PC-3 (cell line): ENCODE data around the gene MGLL. TPM values are rescaled to one million over a fixed set of nuclear protein-coding genes. Genes with fewer than 3 reads are reported as not detected.

Experiments
- ATAC-seq: fragments of 200-7000 bp; cut with Tn5 transposase; 2 replicates; pipeline ENCODE4 v1.9.1; 2020; ENCODE audit warnings: mild to moderate bottlenecking, moderate library complexity
- BruUV-seq: library from RNA; stranded (reverse); fragments of 400-500 nt; replicated peaks from 2 replicates; lab custom pipeline; 2021; lab: Mats Ljungman, UMichigan
- CTCF ChIA-PET: fragments of 300-600 bp; sonication (Branson Sonifier 250); formaldehyde crosslinking; loops from one replicate; lab custom pipeline; 2022; ENCODE audit warnings: antibody characterized with exemption; lab: Charles Lee
- POLR2A ChIA-PET: fragments of 300-600 bp; sonication (Branson Sonifier 250); formaldehyde crosslinking; loops from one replicate; lab custom pipeline; 2022; ENCODE audit warnings: antibody characterized with exemption; ENCODE audit not compliant: unreplicated experiment; lab: Charles Lee
- DNase-seq: peaks from one replicate; pipeline ENCODE4 v3.0.0-alpha.2; 2015
- H2AFZ ChIP-seq: fragments of 300-600 bp; sonication (generic); 2 replicates; pipeline ENCODE4 v1.6.0; 2016; ENCODE audit warnings: antibody characterized with exemption, low read length
- H3F3A ChIP-seq: fragments of 300-600 bp; sonication (generic); one replicate; pipeline ENCODE4 v1.6.0; 2017; ENCODE audit warnings: antibody characterized with exemption, low read length, control low read depth, mild to moderate bottlenecking; ENCODE audit not compliant: unreplicated experiment
- H3K27ac ChIP-seq: fragments of 300-600 bp; sonication (generic); 2 replicates; pipeline ENCODE4 v1.5.1; 2016; ENCODE audit warnings: mild to moderate bottlenecking, low read length
- H3K27me3 ChIP-seq: fragments of 300-600 bp; sonication (generic); 2 replicates; pipeline ENCODE4 v1.6.1; 2016; ENCODE audit warnings: low read length, mixed read lengths
- H3K36me3 ChIP-seq: fragments of 300-600 bp; sonication (generic); 2 replicates; pipeline ENCODE4 v1.6.1; 2016; ENCODE audit warnings: low read depth, mixed run types, low read length, mixed read lengths
- H3K4me1 ChIP-seq: fragments of 300-600 bp; sonication (generic); 2 replicates; pipeline ENCODE4 v1.5.1; 2016; ENCODE audit warnings: low read length; ENCODE audit not compliant: insufficient read depth
- H3K4me2 ChIP-seq: fragments of 300-600 bp; sonication (generic); 2 replicates; pipeline ENCODE4 v1.6.0; 2016; ENCODE audit warnings: low read length
- H3K4me3 ChIP-seq: fragments of 300-600 bp; sonication (generic); 2 replicates; pipeline ENCODE4 v1.5.1; 2016; ENCODE audit warnings: mild to moderate bottlenecking, low read length, mixed read lengths
- H3K79me2 ChIP-seq: fragments of 300-600 bp; sonication (generic); 2 replicates; pipeline ENCODE4 v1.6.1; 2017; ENCODE audit warnings: low read length, mixed read lengths
- H3K9ac ChIP-seq: fragments of 300-600 bp; sonication (generic); 2 replicates; pipeline ENCODE4 v1.6.0; 2016; ENCODE audit warnings: mild to moderate bottlenecking, low read length
- H3K9me2 ChIP-seq: fragments of 300-600 bp; sonication (generic); replicated peaks from 2 replicates; pipeline ENCODE4 v1.6.1; 2016; ENCODE audit warnings: mixed run types, low read length, mixed read lengths
- H3K9me3 ChIP-seq: fragments of 300-600 bp; sonication (generic); 2 replicates; pipeline ENCODE4 v1.6.1; 2016; ENCODE audit warnings: low read length, mixed read lengths
- H4K20me1 ChIP-seq: fragments of 300-600 bp; sonication (generic); 2 replicates; pipeline ENCODE4 v1.6.1; 2016; ENCODE audit warnings: low read length, mixed read lengths
- CTCF ChIP-seq: fragments of 300-600 bp; sonication (generic); conservative IDR thresholded peaks from 2 replicates; pipeline ENCODE4 v1.5.1; 2017; ENCODE audit warnings: antibody characterized with exemption, low read depth, mild to moderate bottlenecking, low read length
- EZH2 ChIP-seq: fragments of 300-600 bp; sonication (generic); IDR thresholded peaks from one replicate; pipeline ENCODE4 v1.6.1; 2017; ENCODE audit warnings: antibody characterized with exemption, mild to moderate bottlenecking, low read length; ENCODE audit not compliant: unreplicated experiment
- EZH2phosphoT487 ChIP-seq: fragments of 300-600 bp; sonication (generic); IDR thresholded peaks from 2 replicates; pipeline ENCODE4 v1.6.1; 2018; ENCODE audit warnings: mild to moderate bottlenecking, antibody characterized with exemption, low read length, borderline replicate concordance
- intact Hi-C: fragments of 100-400 bp; cut with micrococcal nuclease; formaldehyde crosslinking; loops from 2 replicates; pipeline ENCODE4 v1.9.0; 2023
- total RNA-seq: library from RNA; depleted of rRNA; stranded (reverse); fragments of >200 nt; gene quantifications from 2 replicates; pipeline ENCODE4 v1.2.3, GENCODE V29; 2014

Gene MGLL
- total RNA-seq, 1 experiment from 2014 or later: 38.7 TPM

- intact Hi-C loops: no loop called here
- Histone ChIP-seq H3K4me2 (no peak overlapping the region), H3K27me3 (no peaks in the 10 kb centered on the region), H3K36me3 (no peaks in the 10 kb centered on the region), H3K9ac (no peak overlapping the region), H3K27ac (no peak overlapping the region), H3K4me3 (no peak overlapping the region), H3K79me2 (peaks cover 11% of the 10 kb centered on the region), H3K9me2 (no peaks in the 10 kb centered on the region), H3K4me1 (peaks cover 24% of the 10 kb centered on the region), H4K20me1 (no peaks in the 10 kb centered on the region), H3F3A (no peaks in the 10 kb centered on the region), H2AFZ (no peak overlapping the region), H3K9me3 (no peaks in the 10 kb centered on the region)
- BruUV-seq: no TSS peak
- DNase-seq (no peak), ATAC-seq (no peak)
- ChIA-PET POLR2A (no interaction called here), CTCF (no interaction called here)
- TF ChIP-seq EZH2phosphoT487: no peak
- no peak for TF ChIP-seq CTCF
- TF ChIP-seq EZH2: no peak
Observed at GRCh38 chr3:127730666-127731295, 91.5 kb downstream of the MGLL start.

GRCh38 chr3:127730171-127730570, 92.1 kb downstream of the MGLL start:
- no peak for DNase-seq
- no peaks in the 10 kb centered on the region for H4K20me1 ChIP-seq
- POLR2A ChIA-PET: no interaction called here
- no TSS peak for BruUV-seq
- no peaks in the 10 kb centered on the region for H3K27me3 ChIP-seq
- H3K36me3 ChIP-seq: no peaks in the 10 kb centered on the region
- H3K9ac ChIP-seq: no peak overlapping the region
- TF ChIP-seq EZH2phosphoT487 (no peak), EZH2 (no peak), CTCF (no peak)
- no peak overlapping the region for H3K4me2 ChIP-seq
- ATAC-seq: no peak
- no peaks in the 10 kb centered on the region for H3K9me3 ChIP-seq
- H3K4me1 ChIP-seq: peaks cover 18% of the 10 kb centered on the region
- no peaks in the 10 kb centered on the region for H3F3A ChIP-seq
- H3K27ac ChIP-seq: no peak overlapping the region
- intact Hi-C loops: no loop called here
- no peaks in the 10 kb centered on the region for H3K9me2 ChIP-seq
- CTCF ChIA-PET: no interaction called here
- H3K79me2 ChIP-seq: peaks cover 11% of the 10 kb centered on the region
- H3K4me3 ChIP-seq: no peak overlapping the region
- no peak overlapping the region for H2AFZ ChIP-seq

DNA sequence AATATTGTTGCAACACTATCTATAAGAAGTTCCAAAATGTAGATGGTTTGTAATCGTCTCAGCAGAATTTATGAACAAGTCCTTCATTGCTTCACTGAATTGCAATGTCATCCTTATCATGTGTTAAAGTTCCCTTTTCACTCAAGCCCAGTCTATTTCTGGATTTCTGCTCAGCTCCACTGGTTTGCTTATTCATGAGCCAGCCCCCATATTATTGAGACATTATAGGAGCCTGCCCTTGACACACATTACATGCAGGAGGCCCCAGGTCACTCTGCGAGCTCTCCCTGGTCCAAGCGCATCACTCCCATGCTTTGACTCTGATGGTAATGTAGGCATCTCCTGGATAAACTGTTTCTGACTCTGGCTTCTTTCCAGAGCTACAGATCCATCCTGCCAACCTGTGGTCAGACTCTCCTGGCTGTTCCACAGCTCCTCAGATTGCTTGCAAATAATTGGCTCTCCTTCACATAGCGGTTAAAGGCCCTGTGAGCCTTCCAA, 92.7 kb downstream of the MGLL start:
- no TSS peak for BruUV-seq
- intact Hi-C loops: no loop called here
- POLR2A ChIA-PET: no interaction called here
- Histone ChIP-seq H3K79me2 (peaks cover 11% of the 10 kb centered on the region), H3K4me1 (peaks cover 12% of the 10 kb centered on the region), H3K36me3 (no peaks in the 10 kb centered on the region), H3K4me3 (no peak overlapping the region), H3K27ac (no peak overlapping the region), H3K27me3 (no peaks in the 10 kb centered on the region), H3K9ac (no peak overlapping the region), H4K20me1 (no peaks in the 10 kb centered on the region), H3K9me2 (no peaks in the 10 kb centered on the region), H2AFZ (no peak overlapping the region), H3K4me2 (no peak overlapping the region), H3F3A (no peaks in the 10 kb centered on the region), H3K9me3 (no peaks in the 10 kb centered on the region)
- no peak for ATAC-seq
- CTCF ChIA-PET: no interaction called here
- DNase-seq: no peak
- TF ChIP-seq EZH2phosphoT487 (no peak), CTCF (no peak), EZH2 (no peak)
